Right lobe of liver (tissue), 4 donors: ENCODE results near the gene PPFIBP1.
A peak's percentile ranks its signal among the peaks of the same experiment; 100 is the strongest.

Experiments used
- POLR2A ChIP-seq: fragments of 450-650 bp; IDR thresholded peaks from one replicate; pipeline ENCODE4 v1.6.1; 2017; ENCODE audit warnings: antibody characterized with exemption, mild to moderate bottlenecking
- TF ChIP-seq, protein P1 (sequence below), 4 donors: fragments of 200-600 bp in 3 of 4; fragments of 450-650 bp in 1 of 4; IDR thresholded peaks; one replicate each; pipeline versions ENCODE4 v1.5.1 to v1.8.0; 2016 to 2022; ENCODE audit warnings: antibody characterized with exemption in 4 of 4, mild to moderate bottlenecking in 2 of 4
- donor health status: DM: no; HTN: no; CAD: no.
- donor health status: DM: no; HTN: no; CAD: no.
- donor health status: DM: no; HTN: yes; CAD: no.

GRCh38 chr12:27566159-27566558 is 42.2 kb downstream of the PPFIBP1 start:
- TF ChIP-seq, protein P1, sequence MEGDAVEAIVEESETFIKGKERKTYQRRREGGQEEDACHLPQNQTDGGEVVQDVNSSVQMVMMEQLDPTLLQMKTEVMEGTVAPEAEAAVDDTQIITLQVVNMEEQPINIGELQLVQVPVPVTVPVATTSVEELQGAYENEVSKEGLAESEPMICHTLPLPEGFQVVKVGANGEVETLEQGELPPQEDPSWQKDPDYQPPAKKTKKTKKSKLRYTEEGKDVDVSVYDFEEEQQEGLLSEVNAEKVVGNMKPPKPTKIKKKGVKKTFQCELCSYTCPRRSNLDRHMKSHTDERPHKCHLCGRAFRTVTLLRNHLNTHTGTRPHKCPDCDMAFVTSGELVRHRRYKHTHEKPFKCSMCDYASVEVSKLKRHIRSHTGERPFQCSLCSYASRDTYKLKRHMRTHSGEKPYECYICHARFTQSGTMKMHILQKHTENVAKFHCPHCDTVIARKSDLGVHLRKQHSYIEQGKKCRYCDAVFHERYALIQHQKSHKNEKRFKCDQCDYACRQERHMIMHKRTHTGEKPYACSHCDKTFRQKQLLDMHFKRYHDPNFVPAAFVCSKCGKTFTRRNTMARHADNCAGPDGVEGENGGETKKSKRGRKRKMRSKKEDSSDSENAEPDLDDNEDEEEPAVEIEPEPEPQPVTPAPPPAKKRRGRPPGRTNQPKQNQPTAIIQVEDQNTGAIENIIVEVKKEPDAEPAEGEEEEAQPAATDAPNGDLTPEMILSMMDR (IDR thresholded peaks at IDR 0.05), result peak in 1 of 4 donors; percentile 25
- no peak for TF ChIP-seq POLR2A
